ENCODE measurements around the gene CFAP92.
"Not testable (repeated sequence)": the region's sequence is repeated elsewhere in the genome, so short reads cannot be mapped to it uniquely, and the experiment has no call there.

Gene CFAP92

DNA sequence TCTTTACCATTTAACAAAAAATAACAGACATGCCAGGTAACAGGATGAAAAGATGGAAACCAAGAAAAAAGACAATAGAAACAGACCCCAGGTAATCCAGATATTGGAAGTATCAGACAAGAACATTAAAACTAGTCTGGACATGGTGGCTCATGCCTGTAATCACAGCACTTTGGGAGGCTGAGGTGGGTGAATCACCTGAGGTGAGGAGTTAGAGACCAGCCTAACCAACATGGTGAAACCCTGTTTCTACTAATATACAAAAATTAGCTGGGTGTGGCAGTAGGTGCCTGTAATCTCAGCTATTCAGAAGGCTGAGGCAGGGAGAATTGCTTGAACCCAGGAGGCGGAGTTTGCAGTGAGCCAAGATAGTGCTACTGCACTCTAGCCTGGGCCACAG lies 73.9 kb downstream of the CFAP92 start:
- DNase-seq: peak in 1 of 42 donors; percentile 19
- intact Hi-C loops (cut with DNase I): no loop called here

GRCh38 chr3:128917291-128917690 lies 76.6 kb downstream of the CFAP92 start:
- intact Hi-C loops (cut with DNase I): no loop called here
- DNase-seq: peak in 19 of 42 donors; percentile 6 to 58 (median 26)

DNA sequence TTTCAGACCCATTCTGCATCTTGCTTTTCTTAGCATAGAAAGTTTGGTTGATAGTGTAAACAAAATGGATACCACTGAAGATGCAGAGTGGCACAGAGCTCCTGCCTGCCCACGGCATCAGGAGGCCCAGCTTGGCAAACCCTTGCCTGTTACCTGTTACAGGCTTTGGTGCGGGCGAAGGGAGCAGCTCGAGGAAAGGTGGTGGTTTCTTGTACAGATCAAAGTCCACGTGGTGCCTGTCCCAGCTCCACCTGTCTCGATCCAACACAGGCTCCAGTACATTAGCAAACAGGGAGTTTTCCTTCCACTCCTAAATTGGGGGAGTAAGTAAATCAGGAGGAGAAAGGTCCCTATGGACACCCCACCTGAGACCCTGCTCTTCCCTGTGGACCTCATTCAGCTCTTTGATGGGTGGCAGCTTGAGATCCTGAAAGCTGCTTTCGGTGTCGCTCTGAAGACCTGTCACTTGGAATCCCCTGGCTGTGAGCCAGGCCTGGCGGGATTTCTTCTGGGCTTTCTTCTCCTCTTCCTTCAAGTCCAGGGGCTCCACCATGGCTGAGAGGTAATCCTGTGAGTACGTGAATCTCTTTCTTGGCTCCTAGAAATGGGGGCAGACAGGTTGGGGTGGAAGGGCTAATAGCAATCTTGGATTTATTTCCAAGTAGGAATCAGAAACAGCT lies 78.8 kb downstream of the CFAP92 start:
- intact Hi-C loops (cut with DNase I): no loop called here
- DNase-seq: no peak

DNA sequence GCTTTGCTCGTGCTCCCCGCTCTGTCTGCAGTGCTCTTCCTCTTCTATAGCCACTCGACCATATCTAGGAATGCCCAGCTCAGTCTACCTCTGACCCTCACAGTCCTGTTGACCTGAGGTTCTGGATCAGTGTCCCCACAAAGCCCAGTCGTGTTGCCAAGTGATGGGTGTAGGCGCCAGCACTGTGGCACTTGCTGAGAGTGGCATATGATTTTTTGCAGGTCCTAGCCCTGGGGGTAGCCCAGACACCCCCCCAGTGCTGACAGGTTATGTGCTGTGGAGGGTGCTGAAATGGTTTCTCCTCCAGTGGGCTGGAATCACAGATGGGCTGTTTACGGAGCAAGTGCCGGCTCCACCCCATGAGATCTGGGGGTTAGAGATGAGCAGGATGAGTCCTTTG lies 82.0 kb downstream of the CFAP92 start:
- no peak for DNase-seq
- intact Hi-C loops (cut with DNase I): no loop called here

DNA sequence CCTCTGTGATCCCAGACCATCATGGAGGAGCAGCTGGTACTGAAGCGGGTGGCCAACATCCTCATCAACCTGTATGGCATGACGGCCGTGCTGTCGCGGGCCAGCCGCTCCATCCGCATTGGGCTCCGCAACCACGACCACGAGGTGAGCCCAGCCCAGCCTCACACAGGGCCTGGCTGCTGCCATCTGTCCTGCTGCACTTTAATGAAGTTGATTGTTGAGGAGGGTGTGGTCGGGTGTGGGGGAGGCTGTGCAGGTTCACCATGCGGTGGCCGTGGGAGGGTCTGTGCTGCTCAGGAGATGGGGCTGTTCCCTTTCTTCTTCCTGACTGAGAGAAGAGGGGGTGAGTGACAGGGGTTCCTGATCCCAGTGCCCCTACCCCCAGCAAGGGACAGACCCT lies 83.9 kb downstream of the CFAP92 start:
- DNase-seq: peak in 17 of 42 donors; percentile 7 to 47 (median 20)
- intact Hi-C loops (cut with DNase I): no loop called here

DNA sequence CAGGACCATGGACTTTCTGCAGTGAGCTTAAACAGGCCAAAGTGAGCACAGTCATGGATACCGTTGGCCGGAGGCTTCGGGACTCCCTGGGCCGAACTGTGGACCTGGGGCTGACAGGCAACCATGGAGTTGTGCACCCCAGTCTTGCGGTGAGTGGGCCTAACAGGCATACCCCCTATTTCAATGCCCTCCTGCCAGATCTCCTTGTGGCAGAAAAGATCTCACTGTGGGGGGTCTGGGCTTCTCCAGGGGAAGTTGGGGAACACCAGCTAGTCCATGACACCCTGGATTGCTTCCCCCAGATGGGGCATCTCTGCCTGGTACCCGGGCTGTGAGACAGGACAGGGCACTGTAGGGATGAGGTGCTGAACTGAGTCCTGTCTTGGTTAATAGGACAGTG lies 84.9 kb downstream of the CFAP92 start:
- no peak for DNase-seq
- intact Hi-C loops (cut with DNase I): no loop called here

GRCh38 chr3:128907706-128908445 lies 86.0 kb downstream of the CFAP92 start:
- DNase-seq: no peak
- intact Hi-C loops (cut with DNase I): no loop called here

- intact Hi-C loops (cut with DNase I): no loop called here
These were observed 86.9 kb downstream of the CFAP92 start for GRCh38 chr3:128906804-128907525.

DNA sequence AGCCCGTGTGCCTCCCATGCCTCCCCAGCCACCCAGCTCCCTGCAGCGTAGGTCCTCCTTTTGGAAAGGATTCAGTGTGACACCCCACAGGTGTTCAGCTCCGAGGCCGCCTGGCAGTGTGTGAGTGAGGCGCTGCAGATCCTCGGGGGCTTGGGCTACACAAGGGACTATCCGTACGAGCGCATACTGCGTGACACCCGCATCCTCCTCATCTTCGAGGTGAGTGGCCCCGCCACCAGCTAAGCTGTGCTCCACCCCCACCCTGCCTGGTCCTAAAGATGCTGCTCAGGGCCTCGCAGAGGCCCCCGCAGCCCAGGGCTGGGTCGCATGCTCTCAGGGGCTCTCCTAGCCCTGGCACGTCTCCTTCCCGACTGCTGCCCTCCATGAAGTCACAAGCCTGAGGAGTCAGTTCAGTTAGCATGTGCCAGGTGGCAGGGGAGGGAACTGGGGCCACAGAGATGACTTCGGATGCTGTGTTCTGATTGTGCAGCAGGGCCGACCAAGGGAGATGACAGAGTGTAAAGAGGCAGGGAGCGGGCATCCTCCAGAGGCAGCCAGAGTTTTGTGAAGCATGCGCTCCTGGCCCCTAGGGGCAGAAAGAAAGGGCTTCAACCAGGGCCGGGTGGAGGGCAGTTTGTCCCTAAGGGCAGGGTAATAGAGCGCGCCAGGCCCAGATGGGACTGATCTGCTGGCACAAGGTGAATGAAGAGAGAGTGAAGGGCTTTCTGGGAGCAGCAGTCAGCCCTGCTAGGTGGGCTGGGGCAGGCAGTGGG lies 87.7 kb downstream of the CFAP92 start:
- no peak for DNase-seq
- intact Hi-C loops (cut with DNase I): no loop called here

More at GRCh38 chr3:128906804-128907525, 86.9 kb downstream of the CFAP92 start:
- DNase-seq: no peak

DNA sequence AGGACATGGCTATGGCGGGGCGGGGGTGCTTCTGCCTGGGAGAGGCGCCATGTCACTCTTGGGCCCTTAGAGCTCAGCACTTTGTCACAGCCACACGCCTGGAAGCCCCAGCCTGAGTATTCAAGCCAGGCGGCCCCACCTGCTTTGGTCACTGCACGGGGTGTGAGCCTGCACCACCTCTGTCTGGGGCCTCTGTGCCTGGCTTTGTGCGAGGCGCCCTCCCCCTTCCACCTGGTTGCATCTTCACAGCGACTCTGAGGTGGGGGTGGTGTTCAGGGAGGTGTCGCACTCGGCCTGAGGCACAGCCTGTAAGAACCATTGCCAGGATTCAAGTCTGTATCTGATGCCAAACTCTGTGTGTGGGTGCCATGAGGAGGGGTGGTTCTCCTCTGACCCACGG lies 90.4 kb downstream of the CFAP92 start:
- intact Hi-C loops (cut with DNase I): no loop called here
- DNase-seq: no peak

GRCh38 chr3:128902426-128902825 lies 91.5 kb downstream of the CFAP92 start:
- no peak for DNase-seq
- intact Hi-C loops (cut with DNase I): no loop called here

DNA sequence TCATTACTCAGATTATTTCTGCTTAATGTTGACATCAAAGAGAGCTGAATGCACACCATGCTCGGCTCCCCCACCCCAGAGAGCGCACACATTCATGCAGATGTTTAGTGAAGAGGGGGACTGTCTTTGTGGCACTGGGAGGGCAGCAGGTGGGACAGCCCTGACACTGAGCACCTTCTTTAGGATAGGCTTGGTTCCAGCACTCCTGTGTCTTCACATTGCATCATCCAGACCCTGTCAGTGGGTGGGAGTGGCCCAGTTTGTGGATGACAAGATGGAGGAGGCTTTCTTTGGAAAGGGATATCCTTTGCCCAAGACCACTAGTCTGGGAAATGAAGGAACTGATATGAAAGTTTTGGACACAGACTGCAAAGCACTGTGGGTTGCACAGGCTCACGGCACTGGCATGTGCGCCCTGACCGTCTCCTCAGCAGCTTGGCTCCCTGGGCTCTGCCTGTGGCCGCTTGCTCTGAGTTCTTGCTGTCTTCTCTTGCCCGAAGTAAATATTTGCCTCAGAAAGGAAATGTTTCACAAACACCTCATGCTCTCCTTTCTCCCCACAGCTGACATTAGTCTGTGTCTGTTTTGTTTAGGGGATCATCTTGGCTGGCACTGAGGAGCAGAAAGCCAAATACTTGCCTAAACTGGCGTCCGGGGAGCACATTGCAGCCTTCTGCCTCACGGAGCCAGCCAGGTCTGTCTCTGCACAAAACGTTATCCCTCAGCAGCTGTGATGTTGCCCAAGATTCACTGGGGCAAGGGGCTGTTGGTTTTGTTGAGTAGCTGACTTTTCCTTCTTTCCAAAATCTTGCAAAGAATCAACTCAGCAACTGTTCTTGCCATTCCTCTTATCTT lies 97.8 kb downstream of the CFAP92 start:
- no peak for DNase-seq
- intact Hi-C loops (cut with DNase I): no loop called here

DNA sequence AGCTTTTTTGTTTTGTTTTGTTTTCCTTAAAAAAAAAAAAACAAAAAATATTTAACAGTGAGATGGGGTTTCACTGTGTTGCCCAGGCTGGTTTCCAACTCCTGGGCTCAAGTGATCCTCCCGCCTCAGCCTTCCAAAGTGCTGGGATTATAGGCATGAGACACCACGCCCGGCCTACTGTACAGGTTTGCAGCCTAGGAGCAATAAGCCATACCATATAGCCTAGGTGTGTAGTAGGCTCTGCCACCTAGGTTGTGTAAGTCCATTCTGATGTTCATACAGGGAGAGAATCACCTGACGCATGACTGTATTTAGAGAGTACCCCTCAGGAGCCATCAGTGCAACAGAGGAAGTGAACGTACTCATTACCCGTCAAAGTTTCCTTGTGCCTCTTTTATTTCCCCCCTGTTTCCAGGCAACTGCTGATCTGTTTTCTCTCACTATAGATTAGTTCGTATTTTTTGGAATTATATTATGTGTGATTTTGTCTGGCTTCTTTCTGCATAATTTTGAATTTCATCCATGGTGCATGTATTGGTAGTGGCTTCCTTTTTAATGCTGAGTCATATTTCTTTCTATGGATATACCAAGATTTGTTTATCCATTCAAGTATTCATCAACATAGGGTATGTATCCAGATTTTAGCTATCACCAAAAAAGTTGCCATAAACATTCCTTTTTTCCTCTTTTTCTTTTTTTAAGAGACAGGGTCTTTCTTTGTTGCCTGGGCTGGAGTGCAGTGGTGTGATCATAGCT lies 104.6 kb downstream of the CFAP92 start:
- DNase-seq: no peak

DNA sequence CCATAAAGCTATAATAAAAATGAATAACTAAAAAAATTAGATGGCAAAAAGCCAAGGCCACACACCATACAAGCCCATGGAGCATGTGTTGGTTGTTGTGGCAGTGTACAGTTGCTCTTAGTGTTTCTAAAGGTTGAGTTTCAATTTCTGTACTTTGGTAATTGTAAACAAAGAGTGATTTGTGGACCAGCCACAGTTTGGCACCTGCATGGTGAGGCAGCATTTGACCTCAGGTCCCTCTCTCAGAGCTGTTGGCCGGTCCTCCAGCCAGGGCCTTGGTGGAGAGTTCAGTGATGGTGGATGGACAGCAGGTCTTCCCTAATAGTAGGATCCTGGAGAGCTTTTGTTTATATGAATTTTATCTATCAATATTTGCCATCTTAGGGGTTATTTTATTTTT lies 108.9 kb downstream of the CFAP92 start:
- no peak for DNase-seq
- intact Hi-C loops (cut with DNase I): loop anchor here (10.0 kb wide), 1 partner anchor 270 kb away; no protein-coding TSS in a partner anchor

More for the DNA sequence above, 104.6 kb downstream of the CFAP92 start:
- intact Hi-C loops (cut with DNase I): loop anchor here (10.0 kb wide), 1 partner anchor 275 kb away; no protein-coding TSS in a partner anchor

GRCh38 chr3:128882719-128883118 lies 111.2 kb downstream of the CFAP92 start:
- intact Hi-C loops (cut with DNase I): loop anchor here (10.0 kb wide), 1 partner anchor 268 kb away; no protein-coding TSS in a partner anchor
- DNase-seq: no peak

DNA sequence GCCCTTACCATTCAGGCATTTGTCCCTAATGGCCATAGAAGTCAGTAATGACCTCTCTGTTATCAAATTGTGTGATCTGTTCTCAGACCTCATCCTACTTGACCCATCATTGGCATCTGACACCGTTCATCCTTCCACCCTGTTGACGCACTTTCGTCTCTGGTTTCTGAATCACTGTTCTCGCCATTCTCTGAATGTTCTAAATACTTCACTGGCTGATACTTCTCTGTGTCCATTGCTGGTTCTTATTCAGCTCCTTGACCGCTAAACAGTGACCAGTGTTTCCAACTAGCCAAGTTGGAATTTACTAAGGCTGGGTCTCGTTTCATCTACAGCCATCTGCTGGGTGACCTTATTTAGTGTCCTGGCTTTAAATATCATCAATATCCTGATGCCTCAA lies 112.3 kb downstream of the CFAP92 start:
- DNase-seq: no peak
- intact Hi-C loops (cut with DNase I): loop anchor here (10.0 kb wide), 1 partner anchor 267 kb away; no protein-coding TSS in a partner anchor

DNA sequence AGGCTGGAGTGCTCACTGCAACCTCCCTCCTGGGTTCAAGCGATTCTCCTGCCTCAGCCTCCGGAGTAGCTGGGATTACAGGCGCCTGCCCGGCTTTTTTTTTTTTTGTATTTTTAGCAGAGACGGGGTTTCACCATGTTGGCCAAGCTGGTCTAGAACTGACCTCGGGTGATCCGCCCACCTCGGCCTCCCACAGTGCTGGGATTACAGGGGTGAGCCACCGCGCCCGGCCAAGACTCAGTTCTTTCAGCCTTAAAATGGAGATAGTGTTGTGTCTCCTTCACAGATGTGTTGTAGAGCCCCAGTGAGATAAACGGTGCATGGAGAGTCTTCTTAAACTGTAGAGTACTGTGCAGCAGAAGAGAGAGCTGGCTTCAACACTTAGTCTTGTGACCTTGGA lies 113.4 kb downstream of the CFAP92 start:
- DNase-seq: not testable (repeated sequence)
- intact Hi-C loops (cut with DNase I): loop anchor here (10.0 kb wide), 1 partner anchor 266 kb away; no protein-coding TSS in a partner anchor
